Dendritic cell treated with granulocyte-macrophage colony-stimulating factor and Interleukin-4, amounts not matched to agents 40 ng/mL and 50 ng/mL, for 4 days (primary cell): ENCODE results near the gene CYP4F2.
"Not testable (repeated sequence)": the region's sequence is repeated elsewhere in the genome, so short reads cannot be mapped to it uniquely, and the experiment has no call there.

Experiments
- H3K27ac Mint-ChIP-seq: one replicate; pipeline ENCODE4 v1.8.0; 2022; ENCODE audit warnings: mild to moderate bottlenecking, mixed read lengths
- H3K27me3 Mint-ChIP-seq: one replicate; pipeline ENCODE4 v1.8.0; 2022; ENCODE audit warnings: mild to moderate bottlenecking, mixed read lengths
- H3K36me3 Mint-ChIP-seq: one replicate; pipeline ENCODE4 v1.8.0; 2022; ENCODE audit warnings: low read depth, mixed read lengths
- H3K4me1 Mint-ChIP-seq: one replicate; pipeline ENCODE4 v1.8.0; 2022; ENCODE audit warnings: low read depth, mixed read lengths
- H3K4me3 Mint-ChIP-seq: one replicate; pipeline ENCODE4 v1.8.0; 2022; ENCODE audit warnings: mild to moderate bottlenecking, moderate library complexity, mixed read lengths
- H3K9me3 Mint-ChIP-seq: one replicate; pipeline ENCODE4 v1.8.0; 2022; ENCODE audit warnings: mixed read lengths
- intact Hi-C: fragments of 100-400 bp; cut with micrococcal nuclease; formaldehyde crosslinking; loops from one replicate; pipeline ENCODE4 v1.15.0; 2022

CYP4F2 gene

DNA sequence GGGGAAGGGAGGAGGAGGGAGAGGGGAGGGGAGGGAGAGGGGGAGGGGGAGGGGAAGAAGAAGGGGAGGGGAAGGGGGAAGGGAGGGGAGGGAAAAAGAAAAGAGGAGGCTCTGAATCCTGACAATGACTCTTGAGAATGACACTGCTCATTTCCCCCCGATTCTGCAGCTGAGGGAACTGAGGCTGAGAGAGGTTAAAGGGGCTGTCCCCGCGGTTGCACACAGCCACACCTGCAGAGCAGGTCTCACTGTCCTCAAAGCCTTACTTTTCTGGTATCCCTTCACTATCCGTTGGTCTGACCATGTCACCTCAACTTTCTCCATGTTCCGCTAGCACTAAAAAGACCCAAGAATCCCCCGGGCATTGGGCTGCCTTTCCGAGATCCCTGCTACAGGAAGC, 35.4 kb downstream of the CYP4F2 start:
- Mint-ChIP-seq H3K4me3 (no peak overlapping the region), H3K27ac (no peak overlapping the region), H3K9me3 (no peaks in the 10 kb centered on the region), H3K36me3 (no peaks in the 10 kb centered on the region), H3K4me1 (no peaks in the 10 kb centered on the region), H3K27me3 (no peaks in the 10 kb centered on the region)
- intact Hi-C loops = no loop called here

DNA sequence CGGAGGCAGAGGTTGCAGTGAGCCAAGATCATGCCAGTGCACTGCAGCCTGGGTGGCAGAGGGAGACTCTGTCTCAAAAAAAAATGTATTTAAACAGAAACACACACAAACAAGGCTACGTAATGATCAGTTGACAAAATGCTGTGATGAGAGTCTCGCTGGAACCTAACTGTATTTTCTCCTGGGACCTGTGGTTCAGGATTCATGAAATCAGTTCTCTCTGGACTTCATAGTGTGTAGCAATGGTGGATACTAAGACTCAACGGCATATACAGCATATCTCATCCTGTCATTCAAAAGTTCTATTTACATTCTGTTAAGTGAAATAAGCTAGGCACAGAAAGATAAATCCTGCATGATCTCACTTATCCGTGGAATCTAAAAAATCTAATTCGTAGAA, 37.4 kb downstream of the CYP4F2 start:
- Mint-ChIP-seq H3K9me3 (no peaks in the 10 kb centered on the region), H3K36me3 (no peaks in the 10 kb centered on the region), H3K4me1 (no peaks in the 10 kb centered on the region), H3K27me3 (no peaks in the 10 kb centered on the region), H3K4me3 (no peak overlapping the region), H3K27ac (no peak overlapping the region)
- intact Hi-C loops = no loop called here

DNA sequence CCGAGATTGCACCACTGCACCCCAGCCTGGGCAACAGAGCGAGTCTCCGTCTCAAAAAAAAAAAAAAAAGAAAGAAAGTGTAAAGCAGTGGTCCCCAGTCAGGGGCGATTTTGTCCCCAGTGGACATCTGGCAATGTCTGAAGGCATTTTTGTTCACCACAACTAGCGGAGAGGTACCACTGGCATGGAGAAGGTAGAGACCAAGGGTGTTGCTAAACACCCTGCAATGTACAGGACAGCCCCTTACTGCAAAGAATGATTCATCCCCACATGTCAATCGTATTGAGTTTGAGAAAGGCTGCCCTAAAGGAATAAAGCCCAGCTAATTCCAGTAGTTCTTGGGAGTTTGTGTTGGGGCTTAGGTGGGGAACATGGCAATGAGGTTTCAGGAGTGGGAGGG, 38.7 kb downstream of the CYP4F2 start:
- no peaks in the 10 kb centered on the region for H3K36me3 Mint-ChIP-seq
- H3K27me3 Mint-ChIP-seq = no peaks in the 10 kb centered on the region
- H3K27ac Mint-ChIP-seq = no peak overlapping the region
- no peaks in the 10 kb centered on the region for H3K4me1 Mint-ChIP-seq
- no peaks in the 10 kb centered on the region for H3K9me3 Mint-ChIP-seq
- no peak overlapping the region for H3K4me3 Mint-ChIP-seq
- intact Hi-C loops = no loop called here

DNA sequence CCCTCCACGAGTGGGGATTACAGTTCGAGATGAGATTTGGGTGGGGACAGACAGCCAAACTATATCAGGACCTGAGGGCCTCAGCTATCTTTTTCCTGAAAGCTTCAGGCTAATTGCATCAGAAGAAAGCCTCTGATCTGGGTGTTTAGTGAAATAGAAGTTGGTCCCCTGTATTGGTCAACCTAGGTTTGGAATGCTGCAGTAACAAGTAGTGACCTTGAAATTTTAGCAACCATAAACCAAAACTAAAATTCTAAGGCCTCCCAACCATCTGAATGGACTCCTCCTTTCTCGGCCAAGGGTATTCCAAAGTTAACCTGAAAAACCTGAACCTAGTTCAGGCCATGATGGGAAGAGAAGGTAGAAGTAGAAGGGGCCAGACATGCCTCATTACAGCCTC, 47.5 kb downstream of the CYP4F2 start:
- H3K9me3 Mint-ChIP-seq = no peaks in the 10 kb centered on the region
- no peaks in the 10 kb centered on the region for H3K36me3 Mint-ChIP-seq
- H3K4me3 Mint-ChIP-seq = no peak overlapping the region
- no peak overlapping the region for H3K27ac Mint-ChIP-seq
- H3K4me1 Mint-ChIP-seq = peaks cover 6% of the 10 kb centered on the region
- peaks cover 1% of the 10 kb centered on the region for H3K27me3 Mint-ChIP-seq
- intact Hi-C loops = no loop called here

DNA sequence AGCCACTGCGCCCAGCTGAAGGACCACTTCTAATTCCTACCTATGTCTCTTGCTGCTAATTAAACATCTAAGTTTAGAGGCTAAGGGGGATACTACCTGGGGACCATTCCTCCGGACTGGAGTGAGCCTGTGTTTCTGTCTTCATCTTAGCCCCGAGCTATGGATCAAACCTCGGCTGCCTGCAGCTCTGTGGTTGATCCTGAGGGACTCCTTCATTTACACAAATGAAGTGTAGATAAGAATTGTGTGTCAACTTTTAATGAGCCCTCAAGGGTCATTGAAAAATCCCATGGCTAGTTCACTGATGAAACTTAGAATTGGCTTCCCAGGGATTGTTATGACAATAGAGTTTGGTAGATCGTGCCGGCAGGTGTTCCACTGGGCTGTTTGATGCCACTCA, 51.0 kb downstream of the CYP4F2 start:
- Mint-ChIP-seq H3K36me3 (no peaks in the 10 kb centered on the region), H3K9me3 (no peaks in the 10 kb centered on the region), H3K27ac (no peak overlapping the region), H3K4me1 (peaks cover 14% of the 10 kb centered on the region), H3K4me3 (no peak overlapping the region), H3K27me3 (peaks cover 4% of the 10 kb centered on the region)
- intact Hi-C loops = no loop called here

DNA sequence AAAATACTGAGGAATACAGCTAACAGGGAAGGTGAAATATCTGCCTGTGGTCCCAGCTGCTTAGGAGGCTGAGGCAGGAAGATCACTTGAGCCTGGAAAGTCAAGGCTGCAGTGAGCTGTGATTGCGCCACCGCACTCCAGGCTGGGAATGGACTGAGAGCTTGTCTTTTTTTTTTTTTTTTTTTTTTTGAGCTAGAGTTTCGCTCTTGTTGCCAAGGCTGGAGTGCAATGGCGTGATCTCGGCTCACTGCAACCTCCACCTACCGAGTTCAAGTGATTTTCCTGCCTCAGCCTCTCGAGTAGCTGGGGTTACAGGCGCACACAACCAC, 54.0 kb downstream of the CYP4F2 start:
- H3K4me1 Mint-ChIP-seq = peaks cover 14% of the 10 kb centered on the region
- H3K27me3 Mint-ChIP-seq, H3K36me3 Mint-ChIP-seq, intact Hi-C loops, H3K9me3 Mint-ChIP-seq, H3K4me3 Mint-ChIP-seq, H3K27ac Mint-ChIP-seq: not testable (repeated sequence)

DNA sequence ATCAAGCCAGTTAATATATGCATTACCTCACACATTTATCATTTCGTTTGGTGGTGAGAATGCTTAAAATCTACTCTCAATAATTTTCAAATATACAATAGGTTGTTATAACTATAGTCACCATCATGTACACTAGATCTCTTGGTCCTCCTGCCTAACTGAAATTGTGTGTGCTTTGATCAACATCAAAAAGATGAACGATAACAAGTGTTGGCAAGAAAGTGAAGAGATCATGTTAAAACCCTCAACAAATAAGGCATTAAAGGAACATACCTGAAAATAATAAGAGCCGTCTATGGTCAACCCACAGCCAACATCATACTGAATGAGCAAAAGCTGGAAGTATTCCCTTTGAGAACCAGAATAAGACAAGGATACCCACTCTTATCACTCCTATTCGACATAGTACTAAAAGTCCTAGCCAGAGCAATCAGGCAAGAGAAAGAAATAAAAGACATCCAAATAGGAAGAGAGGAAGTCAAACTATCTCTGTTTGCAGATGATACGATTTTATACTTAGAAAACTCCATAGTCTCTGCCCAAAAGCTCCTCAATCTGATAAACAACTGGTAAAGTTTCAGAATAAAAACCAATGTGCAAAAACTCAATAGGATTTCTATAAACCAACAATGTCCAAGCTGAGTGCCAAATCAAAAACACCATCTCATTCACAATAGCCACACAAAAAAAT, 54.5 kb downstream of the CYP4F2 start:
- intact Hi-C loops = no loop called here
- Mint-ChIP-seq H3K36me3 (no peaks in the 10 kb centered on the region), H3K27ac (no peak overlapping the region)

DNA sequence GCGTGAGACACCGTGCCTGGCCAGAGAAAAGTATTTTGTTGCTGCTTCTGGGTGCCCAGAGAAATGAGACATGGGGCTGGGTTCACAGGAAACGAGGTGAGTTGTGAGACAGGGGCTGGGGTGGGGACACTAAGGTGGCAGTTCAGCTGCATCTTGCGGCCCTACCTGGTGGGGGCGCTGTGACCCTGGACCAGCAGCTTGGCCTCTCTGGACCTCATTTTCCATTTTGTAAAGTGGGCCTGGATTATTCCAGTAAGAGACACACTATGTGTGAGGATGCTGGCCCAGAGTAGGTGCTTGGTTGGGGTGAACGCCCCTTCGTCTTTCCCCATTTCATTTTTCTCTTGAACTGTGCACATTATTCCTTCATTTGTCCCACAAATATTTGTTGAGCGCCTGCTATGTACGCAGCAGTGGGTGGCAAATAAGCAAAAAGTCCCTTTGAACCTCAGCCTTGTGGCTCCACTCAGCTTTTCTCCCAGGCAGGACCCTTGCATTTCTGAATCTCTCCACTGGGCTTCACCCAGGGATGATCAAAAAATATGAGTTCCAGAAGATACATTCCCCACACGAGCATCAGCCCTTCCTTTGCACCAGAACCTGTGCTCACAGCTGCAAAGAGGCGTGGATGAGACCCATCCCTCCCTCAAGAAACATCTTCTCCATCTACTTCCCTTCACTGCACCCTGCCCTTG, 55.9 kb downstream of the CYP4F2 start:
- Mint-ChIP-seq H3K27ac (no peak overlapping the region), H3K4me3 (no peak overlapping the region), H3K9me3 (no peaks in the 10 kb centered on the region), H3K4me1 (peaks cover 28% of the 10 kb centered on the region), H3K27me3 (peaks cover 3% of the 10 kb centered on the region), H3K36me3 (no peaks in the 10 kb centered on the region)
- intact Hi-C loops = no loop called here

More for the DNA sequence above, 54.5 kb downstream of the CYP4F2 start:
- no peaks in the 10 kb centered on the region for H3K9me3 Mint-ChIP-seq
- H3K4me1 Mint-ChIP-seq = peaks cover 18% of the 10 kb centered on the region
- H3K27me3 Mint-ChIP-seq = peaks cover 4% of the 10 kb centered on the region
- no peak overlapping the region for H3K4me3 Mint-ChIP-seq

DNA sequence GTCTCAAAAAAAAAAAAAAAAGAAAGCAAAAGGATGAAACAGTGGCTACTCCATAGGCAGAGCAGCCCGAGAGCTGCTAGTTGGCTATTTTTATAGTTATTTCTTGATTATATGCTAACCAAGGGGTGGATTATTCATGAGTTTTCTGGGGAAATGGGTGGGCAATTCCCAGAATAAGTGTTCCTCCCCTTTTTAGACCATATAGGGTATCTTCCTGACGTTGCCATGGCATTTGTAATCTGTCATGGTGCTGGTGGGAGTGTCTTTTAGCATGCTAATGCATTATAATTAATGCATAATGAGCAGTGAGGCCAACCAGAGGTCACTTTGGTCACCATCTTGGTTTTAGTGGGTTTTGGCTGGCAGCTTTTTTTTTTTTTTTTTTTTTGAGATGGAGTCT, 57.0 kb downstream of the CYP4F2 start:
- no peak overlapping the region for H3K27ac Mint-ChIP-seq
- peaks cover 3% of the 10 kb centered on the region for H3K27me3 Mint-ChIP-seq
- H3K9me3 Mint-ChIP-seq = no peaks in the 10 kb centered on the region
- intact Hi-C loops = no loop called here
- H3K36me3 Mint-ChIP-seq = no peaks in the 10 kb centered on the region
- no peak overlapping the region for H3K4me3 Mint-ChIP-seq
- peaks cover 32% of the 10 kb centered on the region for H3K4me1 Mint-ChIP-seq

DNA sequence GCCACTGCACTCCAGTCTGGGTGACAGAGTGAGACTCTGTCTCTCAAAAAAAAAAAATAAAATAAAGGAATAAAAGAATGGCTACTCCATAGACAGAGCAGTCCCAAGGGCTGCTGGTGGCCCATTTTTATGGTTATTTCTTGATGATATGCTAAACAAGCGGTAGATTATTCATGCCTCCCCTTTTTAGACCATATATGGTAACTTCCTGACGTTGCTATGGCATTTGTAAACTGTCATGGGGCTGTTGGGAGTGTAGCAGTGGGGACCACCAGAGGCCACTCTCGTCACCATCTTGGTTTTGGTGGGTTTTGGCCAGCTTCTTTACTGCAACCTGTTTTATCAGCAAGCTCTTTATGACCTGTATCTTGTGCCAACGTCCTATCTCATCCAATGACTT, 58.0 kb downstream of the CYP4F2 start:
- H3K9me3 Mint-ChIP-seq, H3K36me3 Mint-ChIP-seq, H3K27me3 Mint-ChIP-seq, intact Hi-C loops, H3K27ac Mint-ChIP-seq, H3K4me3 Mint-ChIP-seq: not testable (repeated sequence)
- H3K4me1 Mint-ChIP-seq = peaks cover 28% of the 10 kb centered on the region

DNA sequence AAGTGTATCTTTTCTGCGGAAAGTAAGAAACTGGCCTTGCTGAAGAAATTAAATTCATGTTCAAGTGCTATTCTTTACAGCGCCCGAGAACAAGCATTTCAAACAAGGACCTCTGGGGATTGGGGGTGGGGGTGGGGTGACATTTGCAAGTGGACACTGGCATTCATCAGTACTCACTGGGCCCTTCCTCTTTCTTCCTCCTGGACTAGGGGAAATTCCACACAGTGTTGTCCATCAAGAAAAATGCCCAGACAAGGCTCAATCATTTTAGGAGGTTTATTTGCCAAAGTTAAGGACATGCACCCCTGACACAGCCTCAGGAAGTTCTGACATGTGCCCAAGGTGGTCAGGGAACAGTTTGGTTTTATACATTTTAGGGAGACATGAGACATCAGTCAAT, 59.5 kb downstream of the CYP4F2 start:
- peak overlapping the region; percentile 43 for H3K27ac Mint-ChIP-seq
- intact Hi-C loops = no loop called here
- no peaks in the 10 kb centered on the region for H3K27me3 Mint-ChIP-seq
- peaks cover 23% of the 10 kb centered on the region for H3K4me1 Mint-ChIP-seq
- H3K4me3 Mint-ChIP-seq = no peak overlapping the region
- no peaks in the 10 kb centered on the region for H3K36me3 Mint-ChIP-seq
- no peaks in the 10 kb centered on the region for H3K9me3 Mint-ChIP-seq

DNA sequence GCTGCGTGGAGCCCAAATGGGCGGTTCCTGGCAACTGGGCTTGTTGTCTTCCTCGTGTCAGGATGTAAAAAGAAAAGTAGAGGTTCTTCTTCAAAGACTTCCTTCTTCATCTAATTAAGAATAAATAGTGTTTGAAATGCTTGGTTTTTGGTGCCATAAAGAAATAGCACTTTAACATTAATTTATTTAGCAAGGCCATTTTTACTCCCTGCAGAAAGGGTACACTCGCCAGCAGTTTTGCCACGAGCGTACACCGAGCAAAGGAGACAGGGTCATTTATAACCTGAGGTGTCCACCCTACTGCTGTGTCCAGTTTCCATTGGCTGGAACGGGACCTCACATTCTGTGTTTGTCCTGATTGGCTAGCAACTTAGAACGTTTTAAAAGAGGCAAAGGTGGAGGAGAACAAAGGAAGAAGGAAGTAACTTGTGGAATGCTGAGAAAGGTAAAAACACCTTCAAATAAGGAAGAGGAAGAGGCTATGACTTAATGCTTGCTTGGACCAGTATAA, 60.6 kb downstream of the CYP4F2 start:
- Mint-ChIP-seq H3K27me3 (no peaks in the 10 kb centered on the region), H3K27ac (peak overlapping the region; percentile 94), H3K4me3 (peak overlapping the region; percentile 82), H3K9me3 (no peaks in the 10 kb centered on the region), H3K36me3 (no peaks in the 10 kb centered on the region), H3K4me1 (peaks cover 23% of the 10 kb centered on the region)
- intact Hi-C loops = no loop called here

DNA sequence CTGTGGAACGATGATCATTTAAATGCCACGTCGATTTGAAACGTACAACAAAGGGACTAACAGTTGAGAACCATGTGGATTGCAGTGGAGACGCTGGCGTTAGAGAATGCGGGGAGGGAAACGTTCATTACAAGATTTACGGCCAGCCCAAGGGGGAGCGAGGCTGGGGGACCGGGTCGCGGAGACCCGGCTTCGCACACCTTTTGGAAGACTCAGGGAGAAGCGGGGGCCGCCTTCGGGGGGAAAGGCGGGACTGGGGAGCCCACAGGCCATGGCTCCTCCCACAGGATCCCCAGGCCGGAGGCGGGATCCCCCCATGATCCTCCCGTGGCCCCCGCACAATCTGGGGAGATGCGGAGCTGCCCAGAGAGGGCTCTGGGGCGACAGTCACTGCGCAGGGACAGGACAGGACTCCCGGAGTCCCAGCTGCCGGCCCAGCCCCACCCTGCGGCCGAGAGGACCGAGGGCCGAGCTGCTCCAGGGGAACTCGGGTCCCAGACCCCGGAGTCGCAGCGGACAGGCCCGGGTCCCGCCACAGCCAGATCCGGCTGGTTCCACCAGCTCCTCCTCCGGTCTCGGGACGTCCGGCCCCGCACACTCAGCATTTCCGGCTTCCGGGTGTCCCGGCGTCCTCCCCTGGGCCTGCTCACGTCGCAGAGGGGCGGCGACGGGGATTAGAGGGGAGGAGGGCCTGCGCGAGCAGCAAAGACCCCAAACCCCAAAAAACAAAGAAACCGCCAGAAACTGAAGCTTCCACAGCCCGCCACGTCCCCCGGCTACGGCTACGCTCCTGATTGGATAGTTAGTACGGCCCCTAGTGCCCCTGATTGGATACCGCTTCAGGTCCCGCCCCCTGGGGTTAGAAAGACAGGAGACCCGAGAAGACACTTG, 61.3 kb downstream of the CYP4F2 start:
- peak overlapping the region; percentile 82 for H3K4me3 Mint-ChIP-seq
- peak overlapping the region; percentile 94 for H3K27ac Mint-ChIP-seq
- no peaks in the 10 kb centered on the region for H3K9me3 Mint-ChIP-seq
- no peaks in the 10 kb centered on the region for H3K27me3 Mint-ChIP-seq
- no peaks in the 10 kb centered on the region for H3K36me3 Mint-ChIP-seq
- peaks cover 23% of the 10 kb centered on the region for H3K4me1 Mint-ChIP-seq
- intact Hi-C loops = no loop called here
